Activated gamma-delta T cell (primary cell): ENCODE results near the gene RAB3IP.
"Not testable (repeated sequence)": the region's sequence is repeated elsewhere in the genome, so short reads cannot be mapped to it uniquely, and the experiment has no call there.

ENCODE experiments used
- DNase-seq: peaks from one replicate; lab custom pipeline; 2025; lab: John Stamatoyannopoulos, UW

The RAB3IP gene

GRCh38 chr12:69835081-69835480 is 96.4 kb downstream of the RAB3IP start:
- DNase-seq = no peak

- no peak for DNase-seq
Observed at GRCh38 chr12:69836015-69836414, 97.4 kb downstream of the RAB3IP start.

- DNase-seq = no peak
Observed at GRCh38 chr12:69837191-69837590, 98.5 kb downstream of the RAB3IP start.

- DNase-seq = no peak
Observed at GRCh38 chr12:69837657-69838415, 99.2 kb downstream of the RAB3IP start.

GRCh38 chr12:69840727-69841126 is 102.1 kb downstream of the RAB3IP start:
- DNase-seq = no peak

GRCh38 chr12:69843608-69844007 is 104.9 kb downstream of the RAB3IP start:
- no peak for DNase-seq

- no peak for DNase-seq
Observed at GRCh38 chr12:69844416-69844815, 105.8 kb downstream of the RAB3IP start.

- DNase-seq = no peak
Observed at GRCh38 chr12:69844836-69845235, 106.2 kb downstream of the RAB3IP start.

- DNase-seq = no peak
Observed at GRCh38 chr12:69846976-69847375, 108.3 kb downstream of the RAB3IP start.

- DNase-seq = no peak
Observed at GRCh38 chr12:69851976-69852375, 113.3 kb downstream of the RAB3IP start.

- DNase-seq = not testable (repeated sequence)
Observed at GRCh38 chr12:69853176-69853961, 114.7 kb downstream of the RAB3IP start.

GRCh38 chr12:69866698-69867097 is 128.0 kb downstream of the RAB3IP start:
- DNase-seq = no peak

- no peak for DNase-seq
Observed at GRCh38 chr12:69868695-69869094, 130.0 kb downstream of the RAB3IP start.

GRCh38 chr12:69872804-69873203 is 134.1 kb downstream of the RAB3IP start:
- no peak for DNase-seq
